Measurements from ENCODE around the gene RHOBTB3. TPM values are rescaled to one million over a fixed set of nuclear protein-coding genes. Genes with fewer than 3 reads are reported as not detected.

Gene RHOBTB3
- total RNA-seq, 1 donor from 2014 or later: 27.6 TPM

DNA sequence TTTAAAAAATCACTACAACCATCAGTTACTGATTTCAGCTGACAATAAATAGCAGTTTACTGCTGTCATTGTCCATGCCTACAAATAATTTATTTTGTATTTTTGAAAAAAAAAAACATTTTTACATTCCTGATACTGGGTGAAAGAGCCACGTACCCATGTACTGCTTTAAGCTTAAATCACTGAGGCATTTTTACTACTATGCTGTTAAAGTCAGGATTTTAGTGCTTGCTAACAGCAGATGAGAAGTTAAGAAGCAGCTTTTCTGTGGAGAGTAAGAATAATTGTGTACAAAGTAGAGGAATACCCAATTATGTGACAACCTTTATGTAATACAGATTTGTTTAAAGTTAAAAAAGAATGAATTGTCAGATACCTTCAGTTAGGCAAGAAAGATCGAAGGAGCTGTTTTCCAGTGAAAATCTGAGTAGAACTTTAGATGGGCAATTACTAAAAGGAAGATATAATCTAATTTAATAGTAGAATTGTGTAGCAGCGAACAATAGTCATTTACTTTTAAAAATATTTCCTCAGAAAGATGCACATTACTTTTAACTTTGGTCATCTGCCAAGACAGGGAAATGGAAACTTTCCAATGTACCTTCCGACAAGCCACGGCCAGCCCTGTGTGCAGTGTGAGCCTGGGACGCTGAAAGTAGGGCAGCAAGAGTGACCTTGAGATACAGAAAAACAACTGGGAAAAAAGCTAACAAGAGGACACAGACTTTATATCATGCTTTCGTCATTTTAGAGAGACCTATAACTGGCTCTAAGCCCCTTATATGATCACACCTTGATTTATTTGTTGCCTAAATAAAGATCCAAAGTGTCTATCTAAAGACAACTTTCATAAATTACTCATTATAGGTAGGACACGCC lies 39.9 kb downstream of the RHOBTB3 start:
- peak; percentile 86 for DNase-seq

- DNase-seq: no peak
Observed at GRCh38 chr5:95771892-95772291, 40.8 kb downstream of the RHOBTB3 start.

DNA sequence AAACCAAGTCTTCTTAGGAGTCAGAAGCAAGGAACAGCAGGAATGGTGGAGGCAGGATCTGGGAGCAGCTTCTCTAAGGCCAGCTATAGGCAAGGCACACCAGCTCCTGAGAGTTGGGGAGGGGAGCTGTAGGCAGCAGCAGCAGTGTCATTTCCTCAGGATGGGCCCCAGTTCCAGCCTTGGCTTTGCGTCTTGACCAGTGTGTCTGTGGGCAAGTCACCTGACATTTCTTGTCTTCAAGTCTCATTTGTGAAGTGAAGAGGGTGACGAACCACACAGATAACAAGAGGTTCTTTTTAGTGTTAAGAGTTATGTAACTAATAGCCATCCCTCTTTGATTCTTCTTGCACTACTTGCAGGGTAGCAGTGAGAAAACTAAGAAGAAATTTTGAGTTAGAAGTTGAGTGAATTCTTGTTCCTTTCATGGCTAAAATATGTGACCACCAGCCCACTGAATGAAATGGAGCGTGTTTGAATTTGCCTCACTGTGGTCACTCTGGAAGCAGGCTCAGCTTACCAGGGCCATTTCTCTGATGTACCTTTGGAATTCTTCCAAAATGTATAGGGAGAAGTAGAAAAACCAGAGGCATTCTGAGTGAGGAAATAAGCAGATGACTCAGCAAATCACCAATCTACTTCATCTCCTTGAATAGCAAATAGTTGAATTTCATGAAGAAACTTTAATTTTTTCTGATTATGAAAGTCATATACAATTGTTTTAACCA lies 42.4 kb downstream of the RHOBTB3 start:
- peak; percentile 51 for DNase-seq

GRCh38 chr5:95777441-95777840 lies 46.3 kb downstream of the RHOBTB3 start:
- no peak for DNase-seq

GRCh38 chr5:95778713-95779436 lies 47.7 kb downstream of the RHOBTB3 start:
- DNase-seq: no peak

DNA sequence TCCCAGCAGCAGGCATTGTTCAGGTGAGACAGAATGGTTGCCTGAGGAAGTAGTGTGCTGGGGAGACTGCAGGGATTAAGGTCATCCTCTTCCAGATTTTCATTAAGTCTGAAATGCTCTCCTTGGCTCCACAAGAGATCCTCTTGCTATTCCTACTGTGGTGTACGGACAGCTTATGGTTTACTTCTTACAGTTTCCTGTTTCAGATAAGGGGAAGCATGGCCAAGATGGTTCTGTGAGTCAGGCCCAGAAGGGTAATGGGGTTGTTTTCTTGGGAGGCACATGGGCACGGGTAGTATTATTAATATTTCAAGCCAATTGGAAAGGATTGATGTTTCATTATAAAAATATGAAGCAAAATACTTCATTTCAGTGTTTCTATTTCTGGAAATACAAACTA lies 48.5 kb downstream of the RHOBTB3 start:
- DNase-seq: peak; percentile 52

- DNase-seq: no peak
Observed at GRCh38 chr5:95780597-95780996, 49.5 kb downstream of the RHOBTB3 start.

DNA sequence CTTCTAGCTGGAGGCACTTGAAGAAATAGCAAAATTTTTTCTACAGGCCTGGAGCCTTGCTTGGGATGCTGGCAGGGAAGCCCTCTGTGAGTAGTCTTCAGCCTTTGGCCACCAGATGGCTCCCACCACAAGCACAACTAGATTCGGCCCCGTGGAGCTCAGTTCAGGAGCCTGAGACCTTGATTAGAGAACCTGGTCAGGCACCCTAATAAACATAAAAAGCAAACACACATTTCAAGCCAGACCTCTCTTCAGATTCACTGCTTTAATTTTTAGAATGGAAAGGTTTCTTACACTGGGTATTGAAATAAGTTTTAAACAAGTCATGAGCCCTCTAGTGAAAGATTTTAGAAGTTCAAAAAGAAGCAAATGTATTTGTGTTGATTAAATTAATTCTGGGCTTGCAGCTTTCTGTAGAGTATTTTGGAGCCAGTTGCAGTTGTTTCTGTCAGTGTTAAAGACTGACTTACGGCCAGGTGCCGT lies 50.0 kb downstream of the RHOBTB3 start:
- peak; percentile 90 for DNase-seq

- no peak for DNase-seq
Observed at GRCh38 chr5:95782181-95782580, 51.0 kb downstream of the RHOBTB3 start.

DNA sequence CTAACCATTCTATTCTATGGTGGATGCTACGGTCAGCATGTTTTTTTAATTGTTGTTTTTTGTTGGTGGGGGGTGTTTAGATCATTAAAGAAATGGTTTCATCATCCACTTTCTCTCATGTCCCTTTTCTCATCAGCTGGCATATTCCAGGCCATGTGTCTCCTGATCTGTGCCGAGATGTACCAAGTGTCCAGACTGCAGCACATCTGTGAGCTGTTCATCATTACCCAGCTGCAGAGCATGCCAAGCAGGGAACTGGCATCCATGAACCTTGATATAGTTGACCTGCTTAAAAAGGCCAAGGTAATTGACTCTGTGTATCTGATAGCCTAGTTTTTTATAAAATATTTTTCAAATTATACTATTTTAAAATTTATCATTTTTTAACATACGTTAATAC lies 52.5 kb downstream of the RHOBTB3 start:
- DNase-seq: no peak

- DNase-seq: no peak
Observed at GRCh38 chr5:95784514-95785302, 53.6 kb downstream of the RHOBTB3 start.

DNA sequence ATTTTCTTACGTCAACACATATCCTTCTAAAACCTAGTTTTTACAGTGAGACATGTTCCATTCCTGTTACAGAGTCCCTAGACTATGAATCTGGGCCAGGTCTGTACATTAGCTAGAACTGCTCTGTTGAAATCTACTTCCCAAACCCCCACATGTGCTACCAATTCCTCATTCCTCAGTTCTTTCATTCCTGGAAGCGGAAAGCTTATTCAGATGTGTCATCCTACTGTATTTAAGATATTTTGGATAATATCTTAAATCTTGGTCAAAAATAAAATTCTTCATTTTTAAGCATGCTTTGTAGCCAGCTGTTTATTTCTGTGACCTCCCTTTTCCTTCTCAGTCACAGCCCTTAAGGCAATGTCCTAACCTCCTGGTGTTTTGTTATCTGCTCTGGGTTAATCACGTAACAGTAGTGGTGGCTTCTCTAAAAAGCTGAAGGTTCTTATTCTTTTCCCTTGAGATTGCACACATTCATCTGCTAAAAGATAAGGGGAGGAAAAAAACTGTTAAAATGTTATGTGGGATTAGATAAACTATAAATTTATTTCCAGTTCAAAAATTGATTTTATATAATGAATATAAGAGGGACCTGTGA lies 55.8 kb downstream of the RHOBTB3 start:
- DNase-seq: no peak

GRCh38 chr5:95788493-95788892 lies 57.4 kb downstream of the RHOBTB3 start:
- no peak for DNase-seq

DNA sequence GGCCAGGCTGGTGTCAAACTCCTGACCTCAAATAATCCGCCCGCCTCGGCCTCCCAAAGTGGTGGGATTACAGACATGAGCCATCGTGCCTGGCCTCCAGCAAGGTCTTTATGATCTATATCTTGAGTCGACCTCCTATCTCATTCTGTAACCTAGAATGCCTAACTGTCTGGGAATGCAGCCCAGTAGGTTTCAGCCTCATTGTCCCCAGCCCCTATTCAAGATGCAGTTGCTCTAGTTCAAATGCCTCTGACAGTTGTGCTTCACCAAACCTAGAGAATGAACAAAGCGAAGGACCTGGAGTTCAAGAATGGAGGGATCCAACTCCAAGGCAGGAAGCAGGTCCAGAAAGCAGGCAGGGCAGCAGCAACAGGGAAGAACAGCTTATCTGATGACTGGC lies 60.6 kb downstream of the RHOBTB3 start:
- no peak for DNase-seq

DNA sequence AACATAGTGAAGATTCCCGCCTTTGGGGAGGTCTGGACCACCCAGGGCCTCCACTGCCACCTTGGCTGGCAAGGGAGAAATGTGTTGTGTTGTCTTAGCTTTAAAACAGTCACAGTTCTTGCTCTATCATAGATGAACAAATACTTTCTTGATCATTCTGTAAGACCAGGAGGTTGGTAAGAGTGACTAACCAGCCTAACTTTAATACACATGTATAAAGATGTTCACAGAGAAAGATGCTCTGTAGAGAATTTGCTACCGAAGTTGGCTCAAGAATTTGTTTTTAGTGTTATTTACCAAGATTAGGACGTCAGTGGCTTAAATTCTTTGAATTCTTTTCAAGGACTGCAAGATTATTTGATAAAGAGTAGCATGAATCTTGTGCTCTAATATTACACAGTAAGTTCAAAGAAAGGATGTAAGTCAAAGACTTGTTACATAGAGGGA lies 63.0 kb downstream of the RHOBTB3 start:
- no peak for DNase-seq

- DNase-seq: no peak
Observed at GRCh38 chr5:95797301-95797700, 66.2 kb downstream of the RHOBTB3 start.

GRCh38 chr5:95798048-95798447 lies 66.9 kb downstream of the RHOBTB3 start:
- DNase-seq: no peak

- no peak for DNase-seq
Observed at GRCh38 chr5:95798545-95798944, 67.4 kb downstream of the RHOBTB3 start.

DNA sequence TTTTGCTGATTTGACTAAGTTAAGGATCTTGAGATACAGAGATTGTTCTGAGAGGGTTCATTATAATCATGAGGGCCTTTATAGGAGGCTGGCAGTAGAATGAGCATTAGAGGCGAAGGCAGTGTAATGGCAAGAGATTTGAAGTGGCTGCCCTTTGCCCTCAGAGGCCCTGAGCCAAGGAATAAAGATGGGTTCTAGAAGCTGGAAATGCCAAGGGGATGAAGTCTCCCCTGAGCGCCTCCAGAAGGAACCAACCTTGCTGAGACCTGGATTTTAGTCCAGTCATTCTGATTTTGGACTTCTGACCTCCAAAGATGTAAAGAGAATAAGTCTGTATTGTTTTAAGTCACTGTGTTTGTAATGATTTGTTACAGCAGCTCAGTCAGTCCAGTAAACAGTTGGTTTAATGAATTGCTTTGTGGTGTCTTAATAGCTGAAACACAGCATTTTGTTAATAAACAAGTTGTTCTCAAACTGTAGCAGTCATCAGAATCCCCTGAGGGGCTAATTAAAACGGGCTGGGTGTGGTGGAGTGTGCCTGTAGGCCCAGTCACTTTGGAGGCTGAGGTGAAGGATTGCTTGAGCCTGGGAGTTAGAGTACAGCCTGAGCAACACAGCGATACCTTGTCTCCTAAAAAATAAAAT lies 68.2 kb downstream of the RHOBTB3 start:
- DNase-seq: no peak

DNA sequence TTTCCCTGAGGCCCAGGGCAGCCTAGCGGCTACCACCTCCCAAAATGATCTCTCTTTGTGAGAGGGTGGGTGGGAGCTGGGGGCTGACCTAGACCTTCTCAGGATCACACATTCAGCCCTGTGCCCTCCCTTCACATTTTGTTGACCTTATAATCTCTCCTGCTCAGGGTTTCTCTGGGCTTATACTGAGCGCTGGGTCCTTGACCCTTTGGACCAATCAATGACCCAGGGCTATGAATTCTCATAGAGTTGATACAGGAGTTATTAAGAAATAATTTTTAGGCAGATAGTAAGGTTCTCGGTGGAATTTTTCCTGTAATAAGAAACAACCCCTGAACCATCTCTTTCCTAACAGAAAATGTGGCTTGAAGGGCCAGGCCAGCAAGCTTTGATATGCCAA lies 69.4 kb downstream of the RHOBTB3 start:
- no peak for DNase-seq

- no peak for DNase-seq
Observed at GRCh38 chr5:95801532-95801931, 70.4 kb downstream of the RHOBTB3 start.
